ENCODE results near the gene FLOT2. TPM values are rescaled to one million over a fixed set of nuclear protein-coding genes. Genes with fewer than 3 reads are reported as not detected.
"Not testable (repeated sequence)": the region's sequence is repeated elsewhere in the genome, so short reads cannot be mapped to it uniquely, and the experiment has no call there.

Gene FLOT2
- total RNA-seq, 1 donor from 2014 or later = 98.8 TPM

- Mint-ChIP-seq H3K4me1 (ENCODE audit: low read depth) (peaks cover 14% of the 10 kb centered on the region), H3K9me3 (no peaks in the 10 kb centered on the region), H3K36me3 (ENCODE audit: low read depth) (peaks cover 14% of the 10 kb centered on the region), H3K27ac (peak overlapping the region; percentile 88), H3K27me3 (ENCODE audit: insufficient read depth) (no peaks in the 10 kb centered on the region), H3K4me3 (peak overlapping the region; percentile 85)
- no peak for DNase-seq (ENCODE audit: low spot score)
- intact Hi-C loops (cut with micrococcal nuclease) = no loop called here
Observed at GRCh38 chr17:28855336-28855679, 42.2 kb downstream of the FLOT2 start.

GRCh38 chr17:28854457-28855335 is 42.8 kb downstream of the FLOT2 start, which contains the start of gene ERAL1:
Gene ERAL1, plus strand, starts transcription at chr17:28855016. Its CDS starts 19 bp downstream, at chr17:28855035.
- H3K36me3 Mint-ChIP-seq (ENCODE audit: low read depth) = peaks cover 13% of the 10 kb centered on the region
- no peaks in the 10 kb centered on the region for H3K27me3 Mint-ChIP-seq (ENCODE audit: insufficient read depth)
- H3K27ac Mint-ChIP-seq = peak within 1 kb of the TSS; percentile 88
- intact Hi-C loops (cut with micrococcal nuclease) = loop anchor here (1.0 kb wide), 6 partner anchors 12 to 126 kb away; partner anchors contain the start of genes FAM222B and NEK8
- no peaks in the 10 kb centered on the region for H3K9me3 Mint-ChIP-seq
- peak; percentile 82 for DNase-seq (ENCODE audit: low spot score)
- H3K4me1 Mint-ChIP-seq (ENCODE audit: low read depth) = peaks cover 14% of the 10 kb centered on the region
- peak within 1 kb of the TSS; percentile 85 for H3K4me3 Mint-ChIP-seq

- H3K9me3 Mint-ChIP-seq = no peaks in the 10 kb centered on the region
- no peak for DNase-seq (ENCODE audit: low spot score)
- peak overlapping the region; percentile 5 for H3K4me3 Mint-ChIP-seq
- peaks cover 7% of the 10 kb centered on the region for H3K36me3 Mint-ChIP-seq (ENCODE audit: low read depth)
- H3K4me1 Mint-ChIP-seq (ENCODE audit: low read depth) = peaks cover 17% of the 10 kb centered on the region
- intact Hi-C loops (cut with micrococcal nuclease) = no loop called here
- no peaks in the 10 kb centered on the region for H3K27me3 Mint-ChIP-seq (ENCODE audit: insufficient read depth)
- H3K27ac Mint-ChIP-seq = no peak overlapping the region
Observed at GRCh38 chr17:28853295-28853694, 44.2 kb downstream of the FLOT2 start.

GRCh38 chr17:28849281-28849680 is 48.3 kb downstream of the FLOT2 start:
- Mint-ChIP-seq H3K4me1 (ENCODE audit: low read depth) (peaks cover 4% of the 10 kb centered on the region), H3K9me3 (no peaks in the 10 kb centered on the region), H3K27me3 (ENCODE audit: insufficient read depth) (no peaks in the 10 kb centered on the region), H3K27ac (no peak overlapping the region), H3K4me3 (no peak overlapping the region), H3K36me3 (ENCODE audit: low read depth) (no peaks in the 10 kb centered on the region)
- no peak for DNase-seq (ENCODE audit: low spot score)
- intact Hi-C loops (cut with micrococcal nuclease) = no loop called here

- H3K36me3 Mint-ChIP-seq (ENCODE audit: low read depth) = not testable (repeated sequence)
- intact Hi-C loops (cut with micrococcal nuclease) = loop anchor here (1.0 kb wide), 1 partner anchor 68 kb away; no protein-coding TSS in a partner anchor
Observed at GRCh38 chr17:28848667-28849066, 48.9 kb downstream of the FLOT2 start.

GRCh38 chr17:28846699-28847098 is 50.8 kb downstream of the FLOT2 start:
- peaks cover 10% of the 10 kb centered on the region for H3K4me1 Mint-ChIP-seq (ENCODE audit: low read depth)
- H3K4me3 Mint-ChIP-seq; H3K27ac Mint-ChIP-seq; intact Hi-C loops (cut with micrococcal nuclease); H3K9me3 Mint-ChIP-seq; DNase-seq (ENCODE audit: low spot score); H3K36me3 Mint-ChIP-seq (ENCODE audit: low read depth); H3K27me3 Mint-ChIP-seq (ENCODE audit: insufficient read depth): not testable (repeated sequence)

More at GRCh38 chr17:28848667-28849066, 48.9 kb downstream of the FLOT2 start:
- not testable (repeated sequence) for H3K4me3 Mint-ChIP-seq; H3K27me3 Mint-ChIP-seq (ENCODE audit: insufficient read depth); H3K4me1 Mint-ChIP-seq (ENCODE audit: low read depth); H3K9me3 Mint-ChIP-seq; H3K27ac Mint-ChIP-seq
- peak; percentile 34 for DNase-seq (ENCODE audit: low spot score)

- no peaks in the 10 kb centered on the region for H3K27me3 Mint-ChIP-seq (ENCODE audit: insufficient read depth)
- intact Hi-C loops (cut with micrococcal nuclease) = no loop called here
- no peak overlapping the region for H3K4me3 Mint-ChIP-seq
- H3K4me1 Mint-ChIP-seq (ENCODE audit: low read depth) = peaks cover 13% of the 10 kb centered on the region
- H3K9me3 Mint-ChIP-seq = no peaks in the 10 kb centered on the region
- DNase-seq (ENCODE audit: low spot score) = no peak
- H3K27ac Mint-ChIP-seq = no peak overlapping the region
- peaks cover 3% of the 10 kb centered on the region for H3K36me3 Mint-ChIP-seq (ENCODE audit: low read depth)
Observed at GRCh38 chr17:28846231-28846630, 51.3 kb downstream of the FLOT2 start.

- H3K27ac Mint-ChIP-seq = no peak overlapping the region
- H3K36me3 Mint-ChIP-seq (ENCODE audit: low read depth) = peaks cover 3% of the 10 kb centered on the region
- intact Hi-C loops (cut with micrococcal nuclease) = loop anchor here (2.0 kb wide), 2 partner anchors 81 to 107 kb away; partner anchors contain the start of gene PHF12
- H3K4me1 Mint-ChIP-seq (ENCODE audit: low read depth) = peaks cover 24% of the 10 kb centered on the region
- H3K4me3 Mint-ChIP-seq = peak overlapping the region; percentile 56
- DNase-seq (ENCODE audit: low spot score) = no peak
- H3K9me3 Mint-ChIP-seq = no peaks in the 10 kb centered on the region
- H3K27me3 Mint-ChIP-seq (ENCODE audit: insufficient read depth) = no peaks in the 10 kb centered on the region
Observed at GRCh38 chr17:28843816-28844148, 53.8 kb downstream of the FLOT2 start.

- Mint-ChIP-seq H3K9me3 (no peaks in the 10 kb centered on the region), H3K4me3 (peak within 1 kb of the TSS; percentile 97), H3K36me3 (ENCODE audit: low read depth) (peaks cover 3% of the 10 kb centered on the region), H3K27ac (peak within 1 kb of the TSS; percentile 95), H3K4me1 (ENCODE audit: low read depth) (peaks cover 24% of the 10 kb centered on the region), H3K27me3 (ENCODE audit: insufficient read depth) (no peaks in the 10 kb centered on the region)
- peak; percentile 85 for DNase-seq (ENCODE audit: low spot score)
- intact Hi-C loops (cut with micrococcal nuclease) = loop anchor here (1.0 to 2.0 kb wide), 6 partner anchors 12 to 113 kb away; partner anchors contain the start of genes FLOT2 and PHF12
Observed at GRCh38 chr17:28842282-28843012, 55.1 kb downstream of the FLOT2 start, which contains the start of gene FAM222B. Gene FAM222B, minus strand, starts transcription at chr17:28842790. Its CDS starts 76,123 bp downstream, at chr17:28766667.

- no peaks in the 10 kb centered on the region for H3K9me3 Mint-ChIP-seq
Observed at GRCh38 chr17:28841901-28842281, 55.6 kb downstream of the FLOT2 start.

GRCh38 chr17:28839221-28839620 is 58.3 kb downstream of the FLOT2 start:
- intact Hi-C loops (cut with micrococcal nuclease) = no loop called here
- no peak for DNase-seq (ENCODE audit: low spot score)
- Mint-ChIP-seq H3K36me3 (ENCODE audit: low read depth) (peaks cover 9% of the 10 kb centered on the region), H3K27me3 (ENCODE audit: insufficient read depth) (no peaks in the 10 kb centered on the region), H3K4me3 (no peak overlapping the region), H3K27ac (no peak overlapping the region), H3K9me3 (no peaks in the 10 kb centered on the region), H3K4me1 (ENCODE audit: low read depth) (peaks cover 32% of the 10 kb centered on the region)

More at GRCh38 chr17:28841901-28842281, 55.6 kb downstream of the FLOT2 start:
- Mint-ChIP-seq H3K27ac (peak overlapping the region; percentile 95), H3K4me3 (peak overlapping the region; percentile 97), H3K27me3 (ENCODE audit: insufficient read depth) (no peaks in the 10 kb centered on the region), H3K36me3 (ENCODE audit: low read depth) (peaks cover 3% of the 10 kb centered on the region), H3K4me1 (ENCODE audit: low read depth) (peaks cover 24% of the 10 kb centered on the region)
- intact Hi-C loops (cut with micrococcal nuclease) = loop anchor here (1.0 to 2.0 kb wide), 6 partner anchors 12 to 113 kb away; partner anchors contain the start of genes FLOT2 and PHF12
- no peak for DNase-seq (ENCODE audit: low spot score)

GRCh38 chr17:28836541-28836940 is 61.0 kb downstream of the FLOT2 start:
- DNase-seq (ENCODE audit: low spot score); H3K27ac Mint-ChIP-seq; H3K4me3 Mint-ChIP-seq; H3K9me3 Mint-ChIP-seq; H3K27me3 Mint-ChIP-seq (ENCODE audit: insufficient read depth); intact Hi-C loops (cut with micrococcal nuclease): not testable (repeated sequence)
- H3K4me1 Mint-ChIP-seq (ENCODE audit: low read depth) = peaks cover 31% of the 10 kb centered on the region
- peaks cover 15% of the 10 kb centered on the region for H3K36me3 Mint-ChIP-seq (ENCODE audit: low read depth)

- H3K9me3 Mint-ChIP-seq = no peaks in the 10 kb centered on the region
Observed at GRCh38 chr17:28834420-28834819, 63.1 kb downstream of the FLOT2 start.

More at GRCh38 chr17:28834420-28834819, 63.1 kb downstream of the FLOT2 start:
- intact Hi-C loops (cut with micrococcal nuclease) = no loop called here
- peaks cover 19% of the 10 kb centered on the region for H3K4me1 Mint-ChIP-seq (ENCODE audit: low read depth)
- H3K4me3 Mint-ChIP-seq = no peak overlapping the region
- H3K27ac Mint-ChIP-seq = no peak overlapping the region
- no peaks in the 10 kb centered on the region for H3K27me3 Mint-ChIP-seq (ENCODE audit: insufficient read depth)
- DNase-seq (ENCODE audit: low spot score) = no peak
- H3K36me3 Mint-ChIP-seq (ENCODE audit: low read depth) = peaks cover 19% of the 10 kb centered on the region
